ENCODE data around the gene PLCD1.

The PLCD1 gene

GRCh38 chr3:38015485-38015884 is 14.0 kb downstream of the PLCD1 start:
- no peak for TF ChIP-seq CTCF (conservative IDR thresholded peaks at IDR 0.05; ENCODE audit: low read length)

GRCh38 chr3:38011111-38011510 is 18.3 kb downstream of the PLCD1 start:
- no peak overlapping the region for H3K4me3 ChIP-seq (ENCODE audit: low read length)
- no peak for TF ChIP-seq CTCF (conservative IDR thresholded peaks at IDR 0.05; ENCODE audit: low read length)

More at GRCh38 chr3:38015485-38015884, 14.0 kb downstream of the PLCD1 start:
- H3K4me3 ChIP-seq (ENCODE audit: low read length) = no peak overlapping the region
- DNase-seq (ENCODE audit: low read depth) = no peak

GRCh38 chr3:38009807-38010591 is 19.4 kb downstream of the PLCD1 start:
- TF ChIP-seq CTCF (conservative IDR thresholded peaks at IDR 0.05; ENCODE audit: low read length) = no peak
- no peak overlapping the region for H3K4me3 ChIP-seq (ENCODE audit: low read length)
- no peak for DNase-seq (ENCODE audit: low read depth)

More at GRCh38 chr3:38011111-38011510, 18.3 kb downstream of the PLCD1 start:
- DNase-seq (ENCODE audit: low read depth) = no peak

GRCh38 chr3:38008971-38009580 is 20.4 kb downstream of the PLCD1 start:
- no peak for DNase-seq (ENCODE audit: low read depth)
- H3K4me3 ChIP-seq (ENCODE audit: low read length) = no peak overlapping the region
- no peak for TF ChIP-seq CTCF (conservative IDR thresholded peaks at IDR 0.05; ENCODE audit: low read length)

DNA sequence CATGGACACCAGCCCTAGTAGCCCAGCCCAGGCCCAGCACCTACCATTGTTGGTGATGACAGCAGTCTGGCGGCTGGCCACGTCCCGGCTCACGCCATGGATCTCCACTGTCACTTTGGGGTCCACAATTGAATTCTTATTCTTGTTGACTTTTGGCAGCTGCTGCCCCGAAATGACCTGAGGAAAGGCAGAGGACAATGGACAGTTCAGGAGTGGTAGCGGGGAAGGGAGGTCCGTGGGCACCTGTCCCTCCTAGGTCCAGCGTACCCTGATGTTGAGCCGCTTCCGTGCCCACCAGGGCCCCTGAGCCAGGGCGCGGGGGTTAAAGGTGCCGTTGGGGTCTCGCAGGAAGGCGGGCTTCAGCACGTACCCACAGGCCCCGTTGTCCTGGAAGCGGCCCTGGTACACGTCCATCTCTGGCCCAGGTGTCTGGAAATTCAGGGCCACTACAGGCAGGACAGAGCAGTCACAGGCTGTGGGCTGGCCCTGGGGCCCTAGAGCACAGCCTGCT is 21.2 kb downstream of the PLCD1 start:
- H3K4me3 ChIP-seq (ENCODE audit: low read length) = no peak overlapping the region

DNA sequence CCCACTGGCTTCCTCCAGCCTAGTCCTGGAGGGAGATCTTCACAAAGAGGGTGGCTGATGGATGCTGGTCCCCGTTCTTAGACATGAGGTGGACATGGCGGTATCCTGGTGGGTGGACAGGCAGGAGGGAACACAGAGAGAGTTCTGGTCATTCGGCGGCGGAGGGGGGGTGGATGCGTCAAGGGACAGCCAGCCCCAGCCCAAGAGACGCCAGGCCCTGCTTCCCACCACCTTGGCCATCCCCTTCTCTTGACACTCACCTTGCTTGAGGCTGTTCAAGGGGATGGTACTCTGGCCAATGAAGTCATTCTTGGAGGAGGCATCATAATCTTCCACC is 21.7 kb downstream of the PLCD1 start:
- TF ChIP-seq CTCF (conservative IDR thresholded peaks at IDR 0.05; ENCODE audit: low read length) = no peak
- DNase-seq (ENCODE audit: low read depth) = no peak
- H3K4me3 ChIP-seq (ENCODE audit: low read length) = no peak overlapping the region

More for the DNA sequence above, 21.2 kb downstream of the PLCD1 start:
- TF ChIP-seq CTCF (conservative IDR thresholded peaks at IDR 0.05; ENCODE audit: low read length) = no peak
- DNase-seq (ENCODE audit: low read depth) = no peak

All from AG10803 (cell line).